ENCODE data around the gene ANKRD55. TPM values are rescaled to one million over a fixed set of nuclear protein-coding genes. Genes with fewer than 3 reads are reported as not detected.
"Not testable (repeated sequence)": the region's sequence is repeated elsewhere in the genome, so short reads cannot be mapped to it uniquely, and the experiment has no call there.

ANKRD55 gene
- total RNA-seq, 1 donor from 2014 or later: not detected

DNA sequence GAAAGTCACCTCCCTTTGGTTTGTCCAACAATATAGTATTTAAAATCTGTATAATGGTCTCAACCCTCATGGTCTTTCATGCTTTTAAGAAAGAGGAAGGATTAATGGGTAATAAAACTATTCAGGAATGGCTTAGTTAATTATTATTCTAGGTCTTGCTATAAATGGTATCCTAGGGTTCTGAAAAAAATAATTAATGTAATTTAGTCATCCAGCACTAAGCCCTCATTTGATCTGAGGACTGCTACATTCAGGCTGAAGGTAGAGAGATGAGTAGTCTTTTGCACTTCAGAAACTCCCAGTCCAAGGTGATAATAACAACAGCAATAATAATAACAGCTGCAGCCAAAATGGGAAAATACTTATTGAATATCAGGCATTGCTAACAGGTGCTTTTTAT, 2.6 kb downstream of the ANKRD55 start:
- no peak overlapping the region for H3K4me3 Mint-ChIP-seq (ENCODE audit: unreplicated experiment)
- DNase-seq (ENCODE audit: low spot score): no peak
- TF ChIP-seq, protein P1, sequence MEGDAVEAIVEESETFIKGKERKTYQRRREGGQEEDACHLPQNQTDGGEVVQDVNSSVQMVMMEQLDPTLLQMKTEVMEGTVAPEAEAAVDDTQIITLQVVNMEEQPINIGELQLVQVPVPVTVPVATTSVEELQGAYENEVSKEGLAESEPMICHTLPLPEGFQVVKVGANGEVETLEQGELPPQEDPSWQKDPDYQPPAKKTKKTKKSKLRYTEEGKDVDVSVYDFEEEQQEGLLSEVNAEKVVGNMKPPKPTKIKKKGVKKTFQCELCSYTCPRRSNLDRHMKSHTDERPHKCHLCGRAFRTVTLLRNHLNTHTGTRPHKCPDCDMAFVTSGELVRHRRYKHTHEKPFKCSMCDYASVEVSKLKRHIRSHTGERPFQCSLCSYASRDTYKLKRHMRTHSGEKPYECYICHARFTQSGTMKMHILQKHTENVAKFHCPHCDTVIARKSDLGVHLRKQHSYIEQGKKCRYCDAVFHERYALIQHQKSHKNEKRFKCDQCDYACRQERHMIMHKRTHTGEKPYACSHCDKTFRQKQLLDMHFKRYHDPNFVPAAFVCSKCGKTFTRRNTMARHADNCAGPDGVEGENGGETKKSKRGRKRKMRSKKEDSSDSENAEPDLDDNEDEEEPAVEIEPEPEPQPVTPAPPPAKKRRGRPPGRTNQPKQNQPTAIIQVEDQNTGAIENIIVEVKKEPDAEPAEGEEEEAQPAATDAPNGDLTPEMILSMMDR (IDR thresholded peaks at IDR 0.05): no peak
- peaks cover 7% of the 10 kb centered on the region for H3K9me3 Mint-ChIP-seq (ENCODE audit: low read depth)
- H3K4me1 Mint-ChIP-seq (ENCODE audit: low read depth): no peaks in the 10 kb centered on the region
- H3K36me3 Mint-ChIP-seq (ENCODE audit: low read depth): no peaks in the 10 kb centered on the region
- H3K27ac Mint-ChIP-seq (ENCODE audit: unreplicated experiment): no peak overlapping the region
- peaks cover 17% of the 10 kb centered on the region for H3K27me3 Mint-ChIP-seq (ENCODE audit: low read depth)

DNA sequence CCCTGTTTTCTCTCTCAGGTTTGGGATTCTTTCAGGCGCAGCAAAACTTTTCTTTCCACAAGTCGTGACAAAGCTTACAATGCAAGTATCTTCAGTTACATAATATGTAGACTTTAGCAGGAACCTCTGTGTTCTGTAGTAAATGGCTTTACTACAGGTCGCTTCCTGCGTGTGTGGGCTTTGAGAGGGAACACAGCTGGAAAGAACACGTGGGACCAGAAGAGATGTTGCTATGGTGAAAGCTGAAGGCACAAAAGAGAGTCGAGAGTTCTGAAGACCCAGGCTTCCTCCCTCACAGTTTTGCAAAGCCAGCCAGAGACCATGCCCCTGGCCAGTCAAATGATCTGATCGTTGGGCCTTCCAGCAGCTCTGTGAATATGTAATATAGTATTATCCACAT, 4.0 kb downstream of the ANKRD55 start:
- H3K27ac Mint-ChIP-seq (ENCODE audit: unreplicated experiment): no peak overlapping the region
- TF ChIP-seq, protein P1 (IDR thresholded peaks at IDR 0.05): no peak
- peaks cover 11% of the 10 kb centered on the region for H3K9me3 Mint-ChIP-seq (ENCODE audit: low read depth)
- H3K4me1 Mint-ChIP-seq (ENCODE audit: low read depth): no peaks in the 10 kb centered on the region
- peaks cover 6% of the 10 kb centered on the region for H3K36me3 Mint-ChIP-seq (ENCODE audit: low read depth)
- H3K4me3 Mint-ChIP-seq (ENCODE audit: unreplicated experiment): no peak overlapping the region
- H3K27me3 Mint-ChIP-seq (ENCODE audit: low read depth): peaks cover 15% of the 10 kb centered on the region
- no peak for DNase-seq (ENCODE audit: low spot score)

DNA sequence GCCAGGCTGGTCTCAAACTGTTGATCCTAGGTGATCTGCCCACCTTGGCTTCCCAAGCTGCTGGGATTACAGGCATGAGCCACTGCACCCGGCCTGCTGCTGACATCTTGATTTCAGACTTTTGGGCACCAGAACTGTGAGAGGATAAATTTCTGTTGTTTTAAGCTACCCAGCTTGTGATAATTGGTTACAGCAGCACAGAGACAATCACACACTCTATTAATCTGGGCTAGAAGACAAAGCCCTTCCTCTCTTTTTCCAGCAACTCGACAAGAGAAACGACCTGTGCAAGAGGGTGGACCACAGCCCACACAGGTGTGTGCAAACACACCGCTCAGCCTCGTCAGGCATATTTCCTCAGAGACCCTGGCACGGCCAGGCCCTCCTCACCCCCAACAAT, 4.5 kb downstream of the ANKRD55 start:
- H3K27me3 Mint-ChIP-seq (ENCODE audit: low read depth): peaks cover 14% of the 10 kb centered on the region
- TF ChIP-seq, protein P1 (IDR thresholded peaks at IDR 0.05): no peak
- H3K9me3 Mint-ChIP-seq (ENCODE audit: low read depth): peaks cover 11% of the 10 kb centered on the region

DNA sequence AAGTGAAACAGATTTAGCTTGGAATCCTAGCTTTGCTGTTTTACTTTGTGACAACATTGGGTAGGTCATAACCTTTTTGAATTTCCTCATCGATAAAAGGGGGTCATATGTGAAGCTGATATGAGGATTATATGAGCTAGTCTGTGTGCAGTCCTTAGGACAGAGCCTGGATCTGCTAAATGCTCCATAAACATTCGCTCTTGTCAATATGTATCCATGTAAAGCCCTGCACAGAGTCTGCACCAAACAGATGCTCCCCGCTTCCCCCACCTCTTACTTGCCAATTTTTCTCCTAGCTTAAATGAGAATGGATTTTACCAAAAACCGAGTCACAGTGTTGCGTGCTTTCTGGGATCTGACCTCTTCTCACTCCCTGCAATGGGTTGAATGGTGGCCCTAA, 5.4 kb downstream of the ANKRD55 start:
- no peaks in the 10 kb centered on the region for H3K4me1 Mint-ChIP-seq (ENCODE audit: low read depth)
- H3K4me3 Mint-ChIP-seq (ENCODE audit: unreplicated experiment): no peak overlapping the region
- H3K36me3 Mint-ChIP-seq (ENCODE audit: low read depth): peaks cover 10% of the 10 kb centered on the region
- H3K9me3 Mint-ChIP-seq (ENCODE audit: low read depth): peaks cover 14% of the 10 kb centered on the region
- DNase-seq (ENCODE audit: low spot score): no peak
- TF ChIP-seq, protein P1 (IDR thresholded peaks at IDR 0.05): no peak
- peaks cover 8% of the 10 kb centered on the region for H3K27me3 Mint-ChIP-seq (ENCODE audit: low read depth)
- no peak overlapping the region for H3K27ac Mint-ChIP-seq (ENCODE audit: unreplicated experiment)

More for the DNA sequence above, 4.5 kb downstream of the ANKRD55 start:
- no peak overlapping the region for H3K27ac Mint-ChIP-seq (ENCODE audit: unreplicated experiment)
- H3K4me1 Mint-ChIP-seq (ENCODE audit: low read depth): no peaks in the 10 kb centered on the region
- no peak for DNase-seq (ENCODE audit: low spot score)
- H3K36me3 Mint-ChIP-seq (ENCODE audit: low read depth): peaks cover 6% of the 10 kb centered on the region
- H3K4me3 Mint-ChIP-seq (ENCODE audit: unreplicated experiment): no peak overlapping the region

DNA sequence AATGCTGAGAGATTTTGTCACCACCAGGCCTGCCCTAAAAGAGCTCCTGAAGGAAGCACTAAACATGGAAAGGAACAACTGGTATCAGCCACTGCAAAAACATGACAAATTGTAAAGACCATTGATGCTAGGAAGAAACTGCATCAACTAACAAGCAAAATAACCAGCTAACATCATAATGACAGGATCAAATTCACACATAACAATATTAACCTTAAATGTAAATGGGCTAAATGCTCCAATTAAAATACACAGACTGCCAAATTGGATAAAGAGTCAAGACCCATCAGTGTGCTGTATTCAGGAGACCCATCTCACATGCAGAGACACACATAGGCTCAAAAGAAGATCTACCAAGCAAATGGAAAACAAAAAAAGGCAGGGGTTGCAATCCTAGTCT, 9.8 kb downstream of the ANKRD55 start:
- peaks cover 13% of the 10 kb centered on the region for H3K36me3 Mint-ChIP-seq (ENCODE audit: low read depth)

DNA sequence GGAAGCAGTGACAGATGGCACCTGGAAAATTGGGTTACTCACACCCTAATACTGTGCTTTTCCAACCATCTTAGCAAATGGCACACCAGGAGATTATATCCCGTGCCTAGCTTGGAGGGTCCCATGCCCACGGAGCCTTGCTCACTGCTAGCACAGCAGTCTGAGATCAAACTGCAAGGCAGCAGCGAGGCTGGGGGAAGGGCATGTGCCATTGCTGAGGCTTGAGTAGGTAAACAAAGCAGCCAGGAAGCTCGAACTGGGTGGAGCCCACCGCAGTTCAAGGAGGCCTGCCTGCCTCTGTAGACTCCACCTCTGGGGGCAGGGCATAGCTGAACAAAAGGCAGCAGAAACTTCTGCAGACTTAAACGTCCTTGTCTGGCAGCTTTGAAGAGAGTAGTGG, 11.5 kb downstream of the ANKRD55 start:
- H3K27ac Mint-ChIP-seq (ENCODE audit: unreplicated experiment); H3K4me3 Mint-ChIP-seq (ENCODE audit: unreplicated experiment); H3K27me3 Mint-ChIP-seq (ENCODE audit: low read depth); DNase-seq (ENCODE audit: low spot score); H3K4me1 Mint-ChIP-seq (ENCODE audit: low read depth): not testable (repeated sequence)
- H3K36me3 Mint-ChIP-seq (ENCODE audit: low read depth): peaks cover 16% of the 10 kb centered on the region
- peaks cover 35% of the 10 kb centered on the region for H3K9me3 Mint-ChIP-seq (ENCODE audit: low read depth)

More for the DNA sequence above, 9.8 kb downstream of the ANKRD55 start:
- H3K4me3 Mint-ChIP-seq (ENCODE audit: unreplicated experiment); H3K4me1 Mint-ChIP-seq (ENCODE audit: low read depth); H3K27me3 Mint-ChIP-seq (ENCODE audit: low read depth); H3K27ac Mint-ChIP-seq (ENCODE audit: unreplicated experiment); DNase-seq (ENCODE audit: low spot score): not testable (repeated sequence)
- peaks cover 30% of the 10 kb centered on the region for H3K9me3 Mint-ChIP-seq (ENCODE audit: low read depth)
